Breast epithelium (tissue), 4 donors: ENCODE measurements around the gene ASB12. TPM values are rescaled to one million over a fixed set of nuclear protein-coding genes. Genes with fewer than 3 reads are reported as not detected.

ENCODE experiments used
- DNase-seq, 2 donors: peaks; one replicate each; pipeline ENCODE4 v3.0.0-alpha.2; 2019; ENCODE audit warnings: low spot score in 2 of 2
- H3K27ac ChIP-seq, 2 donors: fragments of 200-600 bp; sonication (generic) in 1 of 2; one replicate each; pipeline ENCODE4 v1.5.1; 2016 to 2019; ENCODE audit warnings: mild to moderate bottlenecking in 1 of 2
- H3K27me3 ChIP-seq, 2 donors: fragments of 200-600 bp; sonication (generic) in 1 of 2; one replicate each; pipeline versions ENCODE4 v1.5.1 to v1.6.0; 2017 to 2019; ENCODE audit warnings: control low read depth in 1 of 2, mild to moderate bottlenecking in 1 of 2
- H3K36me3 ChIP-seq: fragments of 200-600 bp; one replicate; pipeline ENCODE4 v1.5.1; 2019
- H3K4me1 ChIP-seq, 2 donors: fragments of 200-600 bp; sonication (generic); one replicate each; pipeline ENCODE4 v1.5.1; 2016 to 2019; ENCODE audit warnings: control low read depth in 1 of 2
- H3K4me3 ChIP-seq, 3 donors: fragments of 200-600 bp; sonication (generic); 1 replicate in 2 of 3; 2 replicates in 1 of 3; pipeline ENCODE4 v1.5.1; 2016 to 2019; ENCODE audit warnings: mild to moderate bottlenecking in 3 of 3, moderate library complexity in 2 of 3
- H3K9me3 ChIP-seq, 2 donors: fragments of 200-600 bp; sonication (generic) in 1 of 2; one replicate each; pipeline ENCODE4 v1.5.1; 2016 to 2019; ENCODE audit warnings: control low read depth in 1 of 2
- POLR2A ChIP-seq: fragments of 450-650 bp; IDR thresholded peaks from one replicate; pipeline ENCODE4 v1.6.1; 2016; ENCODE audit warnings: antibody characterized with exemption, mild to moderate bottlenecking, moderate library complexity
- POLR2AphosphoS5 ChIP-seq, 3 donors: sonication (generic); formaldehyde crosslinking; IDR thresholded peaks; one replicate each; pipeline ENCODE4 v1.6.1; 2017; ENCODE audit warnings: antibody characterized with exemption in 3 of 3
- intact Hi-C: fragments of 100-400 bp; cut with DNase I; formaldehyde crosslinking; loops from one replicate; pipeline ENCODE4 v1.15.1; 2023; ENCODE audit warnings: low total_unique reads
- total RNA-seq, 3 donors: library from RNA; depleted of rRNA; stranded (reverse); fragments of >200 nt; gene quantifications; one replicate each; pipeline ENCODE4 v1.1.0, GENCODE V29; 2016
- TF ChIP-seq, protein P1 (sequence below), 3 donors: fragments of 450-650 bp; IDR thresholded peaks; one replicate each; pipeline ENCODE4 v1.5.1; 2016 to 2017; ENCODE audit warnings: antibody characterized with exemption in 3 of 3, mild to moderate bottlenecking in 3 of 3, moderate library complexity in 3 of 3

The ASB12 gene
- total RNA-seq, 3 donors from 2014 or later, result 0.29 TPM; not detected in 2

DNA sequence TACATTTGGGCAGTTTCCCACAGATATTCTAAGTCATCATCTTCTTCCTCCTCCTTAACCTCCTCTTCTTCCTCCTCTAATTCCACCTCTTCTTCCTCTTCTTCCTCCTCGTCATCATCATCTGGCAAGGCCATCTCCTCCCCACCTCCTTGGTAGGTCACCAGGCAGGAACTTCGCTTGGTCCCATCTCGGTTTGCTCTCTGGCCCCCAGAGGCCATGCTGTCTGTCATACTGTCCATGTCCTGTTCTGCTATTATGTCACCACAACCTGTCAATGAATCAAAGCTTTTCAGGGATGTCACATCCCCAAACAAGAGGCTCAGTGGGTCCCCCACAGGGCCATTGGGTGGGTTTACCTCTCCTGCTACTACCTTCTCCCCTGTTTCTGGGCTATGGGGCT, 38.4 kb downstream of the ASB12 start:
- H3K27me3 ChIP-seq, result peaks cover 0 to 11% of the 10 kb centered on the region in 2 donors
- H3K4me3 ChIP-seq, result no peak overlapping the region
- H3K27ac ChIP-seq, result no peak overlapping the region
- DNase-seq, result no peak
- no peaks in the 10 kb centered on the region for H3K4me1 ChIP-seq
- H3K36me3 ChIP-seq, result no peaks in the 10 kb centered on the region
- TF ChIP-seq, protein P1, sequence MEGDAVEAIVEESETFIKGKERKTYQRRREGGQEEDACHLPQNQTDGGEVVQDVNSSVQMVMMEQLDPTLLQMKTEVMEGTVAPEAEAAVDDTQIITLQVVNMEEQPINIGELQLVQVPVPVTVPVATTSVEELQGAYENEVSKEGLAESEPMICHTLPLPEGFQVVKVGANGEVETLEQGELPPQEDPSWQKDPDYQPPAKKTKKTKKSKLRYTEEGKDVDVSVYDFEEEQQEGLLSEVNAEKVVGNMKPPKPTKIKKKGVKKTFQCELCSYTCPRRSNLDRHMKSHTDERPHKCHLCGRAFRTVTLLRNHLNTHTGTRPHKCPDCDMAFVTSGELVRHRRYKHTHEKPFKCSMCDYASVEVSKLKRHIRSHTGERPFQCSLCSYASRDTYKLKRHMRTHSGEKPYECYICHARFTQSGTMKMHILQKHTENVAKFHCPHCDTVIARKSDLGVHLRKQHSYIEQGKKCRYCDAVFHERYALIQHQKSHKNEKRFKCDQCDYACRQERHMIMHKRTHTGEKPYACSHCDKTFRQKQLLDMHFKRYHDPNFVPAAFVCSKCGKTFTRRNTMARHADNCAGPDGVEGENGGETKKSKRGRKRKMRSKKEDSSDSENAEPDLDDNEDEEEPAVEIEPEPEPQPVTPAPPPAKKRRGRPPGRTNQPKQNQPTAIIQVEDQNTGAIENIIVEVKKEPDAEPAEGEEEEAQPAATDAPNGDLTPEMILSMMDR (IDR thresholded peaks at IDR 0.05), result no peak
- TF ChIP-seq POLR2A, result no peak
- TF ChIP-seq POLR2AphosphoS5 (IDR thresholded peaks at IDR 0.05), result no peak
- intact Hi-C loops, result no loop called here
- H3K9me3 ChIP-seq, result no peaks in the 10 kb centered on the region

DNA sequence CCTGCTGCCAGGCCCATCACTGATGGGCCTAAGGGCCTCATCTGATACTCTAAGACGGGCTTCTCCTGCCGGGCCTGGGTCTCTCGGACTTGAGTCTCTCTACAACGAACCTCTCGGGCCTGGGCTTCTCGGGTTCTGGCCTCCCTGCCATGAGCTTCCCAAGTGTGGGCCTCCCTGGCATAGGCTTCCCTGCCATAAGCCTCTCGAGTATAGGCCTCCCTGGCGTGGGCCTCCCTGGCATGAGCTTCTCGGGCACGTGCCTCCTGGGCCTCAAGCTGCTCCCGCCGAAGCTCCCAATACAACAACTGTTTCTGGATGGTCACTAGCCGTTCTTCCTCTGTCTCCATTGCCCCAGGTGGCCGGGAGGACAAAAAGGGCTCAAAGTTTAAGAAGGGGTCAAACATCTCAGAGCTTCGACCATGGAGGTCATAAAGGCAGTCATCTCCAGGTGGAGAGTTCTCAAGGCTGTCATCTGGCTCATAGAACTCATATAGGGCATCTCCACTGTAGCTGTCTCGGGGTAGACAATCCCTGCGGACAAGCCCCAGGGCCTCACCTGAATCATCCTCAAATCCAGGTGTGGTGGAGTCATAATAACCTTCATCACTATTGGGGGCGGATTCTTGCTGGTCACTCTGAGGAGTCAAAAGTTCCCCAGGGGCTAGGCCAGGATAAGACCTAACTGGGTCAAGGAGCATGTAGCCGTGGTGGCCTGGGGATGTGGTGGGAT, 39.0 kb downstream of the ASB12 start:
- intact Hi-C loops, result no loop called here
- no peak overlapping the region for H3K4me3 ChIP-seq
- H3K27ac ChIP-seq, result no peak overlapping the region
- DNase-seq, result no peak
- H3K9me3 ChIP-seq, result no peaks in the 10 kb centered on the region
- peaks cover 0 to 8% of the 10 kb centered on the region in 2 donors for H3K27me3 ChIP-seq
- no peak for TF ChIP-seq POLR2AphosphoS5 (IDR thresholded peaks at IDR 0.05)
- TF ChIP-seq POLR2A, result no peak
- TF ChIP-seq, protein P1 (IDR thresholded peaks at IDR 0.05), result no peak
- no peaks in the 10 kb centered on the region for H3K4me1 ChIP-seq
- no peaks in the 10 kb centered on the region for H3K36me3 ChIP-seq

DNA sequence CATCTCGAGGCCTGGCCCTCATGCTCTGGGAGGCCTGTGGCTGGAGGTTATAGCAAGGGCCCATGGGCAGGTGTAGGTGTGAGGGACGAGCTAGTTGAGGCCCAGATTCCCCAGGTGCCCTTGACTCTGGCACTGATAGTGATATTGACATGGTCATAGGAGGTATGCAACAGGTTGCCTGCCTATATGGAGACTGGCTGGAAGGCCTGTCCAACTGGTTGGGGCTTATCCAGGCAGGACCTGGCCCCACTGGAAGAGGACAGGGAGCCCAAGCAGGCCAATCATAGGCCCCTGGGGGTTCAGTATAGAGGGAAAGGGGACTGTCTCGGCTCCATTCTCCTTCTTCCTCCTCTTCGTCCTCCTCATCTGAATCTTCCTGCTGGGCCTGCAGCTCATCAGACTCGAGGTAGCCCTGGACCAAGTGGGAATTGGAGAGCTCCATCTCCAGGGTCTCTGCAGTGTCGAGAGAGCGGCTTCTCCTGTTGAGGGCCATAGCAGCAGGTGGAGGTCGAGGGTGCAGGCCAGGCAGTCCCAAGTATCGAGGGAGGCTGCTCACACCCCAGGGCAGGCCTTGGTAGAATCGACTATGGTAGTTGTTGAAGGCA, 40.2 kb downstream of the ASB12 start:
- Histone ChIP-seq H3K36me3 (no peaks in the 10 kb centered on the region), H3K4me3 (no peak overlapping the region), H3K4me1 (no peaks in the 10 kb centered on the region), H3K27ac (no peak overlapping the region), H3K27me3 (peaks cover 0 to 8% of the 10 kb centered on the region in 2 donors), H3K9me3 (no peaks in the 10 kb centered on the region)
- TF ChIP-seq POLR2A, result no peak
- TF ChIP-seq POLR2AphosphoS5 (IDR thresholded peaks at IDR 0.05), result no peak
- TF ChIP-seq, protein P1 (IDR thresholded peaks at IDR 0.05), result no peak
- intact Hi-C loops, result no loop called here
- DNase-seq, result no peak

DNA sequence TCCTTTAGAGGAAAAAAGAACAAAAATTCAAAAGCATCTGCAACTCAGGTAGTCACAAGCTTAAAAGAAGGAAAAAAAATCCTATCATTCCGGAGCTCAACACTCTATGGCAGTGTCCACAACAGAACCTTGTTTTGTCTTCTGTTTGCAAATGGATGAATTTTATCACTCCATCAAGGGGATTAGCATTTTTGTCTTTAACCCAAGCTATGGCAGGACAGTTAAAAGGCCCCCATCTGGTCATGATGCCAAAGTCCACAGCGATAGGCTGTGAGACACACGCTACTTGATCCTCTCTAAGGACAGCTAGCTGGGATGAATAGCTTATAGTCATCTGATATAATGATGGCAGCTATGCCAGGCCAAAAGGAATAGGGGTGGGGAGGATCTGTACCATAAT, 41.5 kb downstream of the ASB12 start:
- TF ChIP-seq, protein P1 (IDR thresholded peaks at IDR 0.05), result no peak
- no peaks in the 10 kb centered on the region for H3K4me1 ChIP-seq
- intact Hi-C loops, result no loop called here
- H3K4me3 ChIP-seq, result no peak overlapping the region
- no peak overlapping the region for H3K27ac ChIP-seq
- no peak for DNase-seq
- no peaks in the 10 kb centered on the region for H3K27me3 ChIP-seq
- H3K36me3 ChIP-seq, result no peaks in the 10 kb centered on the region
- H3K9me3 ChIP-seq, result no peaks in the 10 kb centered on the region

DNA sequence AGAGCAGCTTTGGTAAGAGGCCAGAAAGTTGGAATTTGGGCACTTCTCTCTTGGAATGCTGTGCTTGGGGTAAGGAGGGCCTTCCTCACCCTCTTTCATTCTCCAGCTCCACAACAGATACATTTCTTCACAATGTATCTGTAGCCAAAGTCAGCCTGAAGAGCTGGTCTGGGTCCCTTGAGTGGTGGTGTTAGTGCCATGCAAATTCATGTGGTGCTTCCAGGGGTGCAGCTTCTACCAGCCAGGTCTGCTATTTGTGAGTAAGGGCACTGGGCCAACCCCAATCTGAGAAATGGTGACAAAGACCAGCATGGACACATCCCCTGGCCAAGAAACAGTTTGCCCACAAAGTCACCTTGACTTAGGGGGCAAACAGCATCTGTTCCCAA, 42.7 kb downstream of the ASB12 start:
- no peak overlapping the region for H3K27ac ChIP-seq
- TF ChIP-seq, protein P1 (IDR thresholded peaks at IDR 0.05), result no peak
- no peak for TF ChIP-seq POLR2AphosphoS5 (IDR thresholded peaks at IDR 0.05)
- TF ChIP-seq POLR2A, result no peak
- no peaks in the 10 kb centered on the region for H3K36me3 ChIP-seq
- intact Hi-C loops, result no loop called here
- no peak overlapping the region for H3K4me3 ChIP-seq
- H3K9me3 ChIP-seq, result no peaks in the 10 kb centered on the region
- DNase-seq, result no peak
- H3K27me3 ChIP-seq, result peaks cover 0 to 5% of the 10 kb centered on the region in 2 donors
- H3K4me1 ChIP-seq, result no peaks in the 10 kb centered on the region
